Vagina (tissue), 2 donors: ENCODE measurements around the gene CDR2L.

Experiments
- CTCF ChIP-seq, 3 experiments: fragments of 450-650 bp in 2 of 3; fragments of 200-600 bp in 1 of 3; sonication (generic) in 1 of 3; IDR thresholded peaks; one replicate each; pipeline ENCODE4 v1.5.1; 2017 to 2019; ENCODE audit warnings: antibody characterized with exemption in 3 of 3, mild to moderate bottlenecking in 2 of 3, moderate library complexity in 2 of 3
- POLR2A ChIP-seq, 2 donors: fragments of 450-650 bp; IDR thresholded peaks; one replicate each; pipeline ENCODE4 v1.6.1; 2017; ENCODE audit warnings: antibody characterized with exemption in 2 of 2, mild to moderate bottlenecking in 2 of 2, moderate library complexity in 2 of 2
- POLR2AphosphoS5 ChIP-seq, 2 donors: sonication (generic); formaldehyde crosslinking; IDR thresholded peaks; one replicate each; pipeline ENCODE4 v1.9.0; 2017; ENCODE audit warnings: antibody characterized with exemption in 2 of 2, mild to moderate bottlenecking in 2 of 2, low read depth in 1 of 2; ENCODE audit not compliant: insufficient read depth in 1 of 2

- TF ChIP-seq POLR2A (IDR thresholded peaks at IDR 0.05) (no peak), CTCF (IDR thresholded peaks at IDR 0.05) (no peak), POLR2AphosphoS5 (IDR thresholded peaks at IDR 0.05; ENCODE audit: insufficient read depth in 1 of 2, low read depth in 1 of 2) (no peak)
Measured at GRCh38 chr17:74939534-74939933, 47.9 kb upstream of the CDR2L start.
